KOPT-K1 (cell line): ENCODE data around the gene INAFM2.

Experiments
- H3K27ac ChIP-seq: fragments of 200-600 bp; sonication (generic); 2 replicates; pipeline ENCODE4 v1.5.1; 2016; ENCODE audit warnings: antibody characterized with exemption, mild to moderate bottlenecking, low read depth, low read length; ENCODE audit not compliant: poor library complexity, severe bottlenecking
- H3K36me3 ChIP-seq: fragments of 200-600 bp; sonication (generic); 2 replicates; pipeline ENCODE4 v1.5.1; 2017; ENCODE audit warnings: antibody characterized with exemption, mild to moderate bottlenecking, low read length, moderate library complexity; ENCODE audit not compliant: insufficient read depth
- H3K9me3 ChIP-seq: fragments of 200-600 bp; sonication (generic); 2 replicates; pipeline ENCODE4 v1.5.1; 2017; ENCODE audit warnings: antibody characterized with exemption, low read length, mild to moderate bottlenecking; ENCODE audit not compliant: insufficient read depth, poor library complexity, severe bottlenecking

The INAFM2 gene

GRCh38 chr15:40364251-40364650 lies 40.8 kb downstream of the INAFM2 start:
- H3K27ac ChIP-seq: no peak overlapping the region
- H3K9me3 ChIP-seq: no peaks in the 10 kb centered on the region
- no peaks in the 10 kb centered on the region for H3K36me3 ChIP-seq

- Histone ChIP-seq H3K9me3 (no peaks in the 10 kb centered on the region), H3K36me3 (no peaks in the 10 kb centered on the region), H3K27ac (no peak overlapping the region)
Observed at GRCh38 chr15:40365016-40365415, 41.5 kb downstream of the INAFM2 start.

GRCh38 chr15:40365624-40366456 lies 42.3 kb downstream of the INAFM2 start:
- H3K9me3 ChIP-seq: no peaks in the 10 kb centered on the region
- H3K27ac ChIP-seq: no peak overlapping the region
- no peaks in the 10 kb centered on the region for H3K36me3 ChIP-seq

- H3K9me3 ChIP-seq: no peaks in the 10 kb centered on the region
- no peaks in the 10 kb centered on the region for H3K36me3 ChIP-seq
- no peak overlapping the region for H3K27ac ChIP-seq
Observed at GRCh38 chr15:40366457-40367370, 43.2 kb downstream of the INAFM2 start.

- Histone ChIP-seq H3K9me3 (no peaks in the 10 kb centered on the region), H3K27ac (peak overlapping the region; percentile 26), H3K36me3 (no peaks in the 10 kb centered on the region)
Observed at GRCh38 chr15:40367371-40367685, 43.8 kb downstream of the INAFM2 start.

- H3K9me3 ChIP-seq: no peaks in the 10 kb centered on the region
- no peaks in the 10 kb centered on the region for H3K36me3 ChIP-seq
- peak overlapping the region; percentile 26 for H3K27ac ChIP-seq
Observed at GRCh38 chr15:40367686-40368611, 44.5 kb downstream of the INAFM2 start.

GRCh38 chr15:40368719-40369473 lies 45.4 kb downstream of the INAFM2 start:
- H3K27ac ChIP-seq: no peak overlapping the region
- no peaks in the 10 kb centered on the region for H3K9me3 ChIP-seq
- no peaks in the 10 kb centered on the region for H3K36me3 ChIP-seq

- no peaks in the 10 kb centered on the region for H3K9me3 ChIP-seq
- no peaks in the 10 kb centered on the region for H3K36me3 ChIP-seq
- H3K27ac ChIP-seq: no peak overlapping the region
Observed at GRCh38 chr15:40369474-40369869, 46.0 kb downstream of the INAFM2 start.

GRCh38 chr15:40369971-40370370 lies 46.5 kb downstream of the INAFM2 start:
- Histone ChIP-seq H3K36me3 (no peaks in the 10 kb centered on the region), H3K9me3 (no peaks in the 10 kb centered on the region), H3K27ac (no peak overlapping the region)

GRCh38 chr15:40372981-40373380 lies 49.5 kb downstream of the INAFM2 start:
- H3K36me3 ChIP-seq: no peaks in the 10 kb centered on the region

More at GRCh38 chr15:40372981-40373380, 49.5 kb downstream of the INAFM2 start:
- H3K9me3 ChIP-seq: no peaks in the 10 kb centered on the region
- no peak overlapping the region for H3K27ac ChIP-seq
